Stimulated activated CD8-positive, alpha-beta memory T cell treated with anti-CD3 and anti-CD28 coated beads, Interleukin-15, amount 100 ng/mL, for 1 hour (primary cell): ENCODE results near the gene XXYLT1.
"Not testable (repeated sequence)": the region's sequence is repeated elsewhere in the genome, so short reads cannot be mapped to it uniquely, and the experiment has no call there.

ENCODE experiments used
- DNase-seq: peaks from one replicate; pipeline ENCODE4 v3.0.0-alpha.2; 2020; ENCODE audit warnings: low read depth

Gene XXYLT1

GRCh38 chr3:195112361-195112791, 158.6 kb downstream of the XXYLT1 start:
- DNase-seq = no peak

GRCh38 chr3:195111766-195112165, 159.2 kb downstream of the XXYLT1 start:
- no peak for DNase-seq

GRCh38 chr3:195111319-195111705, 159.6 kb downstream of the XXYLT1 start:
- DNase-seq = no peak

GRCh38 chr3:195110647-195111318, 160.2 kb downstream of the XXYLT1 start:
- DNase-seq = no peak

- DNase-seq = no peak
Observed at GRCh38 chr3:195109098-195109657, 161.8 kb downstream of the XXYLT1 start.

GRCh38 chr3:195107593-195107992, 163.4 kb downstream of the XXYLT1 start:
- no peak for DNase-seq

GRCh38 chr3:195107031-195107430, 163.9 kb downstream of the XXYLT1 start:
- not testable (repeated sequence) for DNase-seq

- DNase-seq = peak; percentile 47
Observed at GRCh38 chr3:195106418-195106906, 164.5 kb downstream of the XXYLT1 start.

- no peak for DNase-seq
Observed at GRCh38 chr3:195105841-195106417, 165.0 kb downstream of the XXYLT1 start.

GRCh38 chr3:195105389-195105788, 165.6 kb downstream of the XXYLT1 start:
- no peak for DNase-seq

- DNase-seq = no peak
Observed at GRCh38 chr3:195104340-195104739, 166.6 kb downstream of the XXYLT1 start.

- DNase-seq = no peak
Observed at GRCh38 chr3:195103623-195104022, 167.3 kb downstream of the XXYLT1 start.

- no peak for DNase-seq
Observed at GRCh38 chr3:195102609-195103467, 168.1 kb downstream of the XXYLT1 start.

GRCh38 chr3:195101927-195102608, 168.9 kb downstream of the XXYLT1 start:
- no peak for DNase-seq

GRCh38 chr3:195101001-195101583, 169.9 kb downstream of the XXYLT1 start:
- DNase-seq = no peak

GRCh38 chr3:195099951-195100785, 170.8 kb downstream of the XXYLT1 start:
- no peak for DNase-seq

- DNase-seq = no peak
Observed at GRCh38 chr3:195098741-195099525, 172.0 kb downstream of the XXYLT1 start.

GRCh38 chr3:195097331-195098255, 173.4 kb downstream of the XXYLT1 start:
- DNase-seq = no peak
